SU-DHL-6 (cell line): Measurements from ENCODE around the gene CECR2.

Source experiments
- H2AFZ ChIP-seq: fragments of 200-600 bp; sonication (generic); 2 replicates; pipeline ENCODE4 v1.6.1; 2014; ENCODE audit warnings: low read depth, mild to moderate bottlenecking, moderate library complexity, mixed read lengths, antibody characterized with exemption, low read length; ENCODE audit not compliant: severe bottlenecking
- H3F3A ChIP-seq: fragments of 200-600 bp; shearing (Covaris generic); 2 replicates; pipeline ENCODE4 v1.6.0; 2016; ENCODE audit warnings: antibody characterized with exemption, mild to moderate bottlenecking; ENCODE audit not compliant: insufficient read depth
- H3K27ac ChIP-seq: fragments of 200-600 bp; sonication (generic); 2 replicates; pipeline ENCODE4 v1.5.1; 2016; ENCODE audit warnings: low read depth, mild to moderate bottlenecking, low read length, moderate library complexity, mixed read lengths
- H3K27me3 ChIP-seq: fragments of 200-600 bp; sonication (generic), shearing (Covaris generic); 2 replicates; pipeline ENCODE4 v1.6.0; 2014; ENCODE audit warnings: mild to moderate bottlenecking, low read length
- H3K36me3 ChIP-seq: fragments of 200-600 bp; sonication (generic); 2 replicates; pipeline ENCODE4 v1.6.1; 2014; ENCODE audit warnings: mild to moderate bottlenecking, low read length, mixed read lengths
- H3K4me2 ChIP-seq: fragments of 300-600, 200-600 bp; shearing (Covaris generic), sonication (generic); 2 replicates; pipeline ENCODE4 v1.6.0; 2014; ENCODE audit warnings: low read length, low read depth, mild to moderate bottlenecking; ENCODE audit not compliant: poor library complexity, severe bottlenecking
- H3K4me3 ChIP-seq: fragments of 200-600 bp; sonication (generic); 2 replicates; pipeline ENCODE4 v1.5.1; 2014; ENCODE audit warnings: antibody characterized with exemption, low read length, mild to moderate bottlenecking, mixed read lengths; ENCODE audit not compliant: insufficient read depth, poor library complexity, severe bottlenecking
- H3K79me2 ChIP-seq: fragments of 200-600 bp; sonication (generic); 2 replicates; pipeline ENCODE4 v1.6.1; 2014; ENCODE audit warnings: mild to moderate bottlenecking, low read length, moderate library complexity; ENCODE audit not compliant: insufficient read depth
- H3K9ac ChIP-seq: fragments of 200-600 bp; sonication (generic); 2 replicates; pipeline ENCODE4 v1.7.0; 2014; ENCODE audit warnings: mild to moderate bottlenecking, low read length
- H3K9me2 ChIP-seq: fragments of 200-600 bp; sonication (generic); replicated peaks from 2 replicates; pipeline ENCODE4 v1.6.1; 2014; ENCODE audit warnings: low read length; ENCODE audit not compliant: insufficient read depth
- H3K9me3 ChIP-seq: fragments of 200-600 bp; sonication (generic); 2 replicates; pipeline ENCODE4 v1.6.1; 2014; ENCODE audit warnings: low read length, mixed read lengths; ENCODE audit not compliant: insufficient read depth
- H4K20me1 ChIP-seq: fragments of 200-600 bp; sonication (generic); 2 replicates; pipeline ENCODE4 v1.6.1; 2014; ENCODE audit warnings: low read depth, mild to moderate bottlenecking, antibody characterized with exemption, low read length, moderate library complexity, mixed read lengths
- CTCF ChIP-seq: fragments of 200-600 bp; sonication (generic); IDR thresholded peaks from one replicate; pipeline ENCODE4 v1.5.1; 2017; ENCODE audit warnings: antibody characterized with exemption, mild to moderate bottlenecking, low read length, moderate library complexity; ENCODE audit not compliant: insufficient read depth, poor library complexity, severe bottlenecking
- EZH2phosphoT487 ChIP-seq: fragments of 200-600 bp; sonication (generic), shearing (Covaris generic); conservative IDR thresholded peaks from 2 replicates; pipeline ENCODE4 v1.6.1; 2018; ENCODE audit warnings: mild to moderate bottlenecking, antibody characterized with exemption, low read length, moderate library complexity, mixed read lengths

CECR2 gene

GRCh38 chr22:17368144-17368543 lies 1.1 kb upstream of the CECR2 start:
- H3K27me3 ChIP-seq, result no peaks in the 10 kb centered on the region
- no peaks in the 10 kb centered on the region for H3F3A ChIP-seq
- H2AFZ ChIP-seq, result no peak overlapping the region
- H4K20me1 ChIP-seq, result no peaks in the 10 kb centered on the region
- no peaks in the 10 kb centered on the region for H3K79me2 ChIP-seq
- H3K9ac ChIP-seq, result no peak overlapping the region
- no peaks in the 10 kb centered on the region for H3K36me3 ChIP-seq
- H3K4me2 ChIP-seq, result no peak overlapping the region
- H3K9me2 ChIP-seq, result no peaks in the 10 kb centered on the region
- no peak overlapping the region for H3K27ac ChIP-seq
- TF ChIP-seq CTCF, result no peak
- no peak for TF ChIP-seq EZH2phosphoT487
- H3K9me3 ChIP-seq, result no peaks in the 10 kb centered on the region
- no peak overlapping the region for H3K4me3 ChIP-seq

- H3K4me3 ChIP-seq, result no peak overlapping the region
- H3K27me3 ChIP-seq, result no peaks in the 10 kb centered on the region
- no peak overlapping the region for H3K27ac ChIP-seq
- no peaks in the 10 kb centered on the region for H3K36me3 ChIP-seq
- H3F3A ChIP-seq, result no peaks in the 10 kb centered on the region
- TF ChIP-seq CTCF, result no peak
- no peak for TF ChIP-seq EZH2phosphoT487
- no peak overlapping the region for H3K9ac ChIP-seq
- H3K79me2 ChIP-seq, result no peaks in the 10 kb centered on the region
- H3K9me3 ChIP-seq, result no peaks in the 10 kb centered on the region
- peak overlapping the region; percentile 15 for H3K4me2 ChIP-seq
- H2AFZ ChIP-seq, result no peak overlapping the region
- H4K20me1 ChIP-seq, result no peaks in the 10 kb centered on the region
- H3K9me2 ChIP-seq, result no peaks in the 10 kb centered on the region
Observed at GRCh38 chr22:17368554-17369438, 464 bp upstream of the CECR2 start.

- Histone ChIP-seq H3F3A (no peaks in the 10 kb centered on the region), H2AFZ (no peak overlapping the region), H3K27me3 (no peaks in the 10 kb centered on the region), H3K36me3 (no peaks in the 10 kb centered on the region), H4K20me1 (no peaks in the 10 kb centered on the region), H3K9me2 (no peaks in the 10 kb centered on the region), H3K79me2 (no peaks in the 10 kb centered on the region), H3K9ac (no peak overlapping the region), H3K4me2 (peak overlapping the region; percentile 10), H3K9me3 (no peaks in the 10 kb centered on the region), H3K27ac (no peak overlapping the region), H3K4me3 (no peak overlapping the region)
- TF ChIP-seq CTCF (no peak), EZH2phosphoT487 (no peak)
Observed at GRCh38 chr22:17370026-17370765, 936 bp downstream of the CECR2 start.
